Activated naive CD8-positive, alpha-beta T cell treated with anti-CD3 and anti-CD28 coated beads, Interleukin-2, amount 50 U/mL, for 16 hours (primary cell): ENCODE results near the gene SPAG16.
"Not testable (repeated sequence)": the region's sequence is repeated elsewhere in the genome, so short reads cannot be mapped to it uniquely, and the experiment has no call there.

Source experiments
- DNase-seq: peaks from one replicate; pipeline ENCODE4 v3.0.0-alpha.2; 2020; ENCODE audit warnings: low read depth, low spot score

SPAG16 gene

GRCh38 chr2:213271947-213272346 lies 12.3 kb upstream of the SPAG16 start:
- DNase-seq: no peak

GRCh38 chr2:213274143-213274542 lies 10.1 kb upstream of the SPAG16 start:
- DNase-seq: no peak

- DNase-seq: no peak
Measured at GRCh38 chr2:213275265-213275664, 9.0 kb upstream of the SPAG16 start.

- not testable (repeated sequence) for DNase-seq
Measured at GRCh38 chr2:213277134-213277533, 7.1 kb upstream of the SPAG16 start.

- no peak for DNase-seq
Measured at GRCh38 chr2:213279116-213279620, 5.1 kb upstream of the SPAG16 start.

- no peak for DNase-seq
Measured at GRCh38 chr2:213279971-213280370, 4.3 kb upstream of the SPAG16 start.

- no peak for DNase-seq
Measured at GRCh38 chr2:213281156-213281555, 3.1 kb upstream of the SPAG16 start.

GRCh38 chr2:213285404-213285803 lies 1.1 kb downstream of the SPAG16 start:
- no peak for DNase-seq

- no peak for DNase-seq
Measured at GRCh38 chr2:213286161-213286560, 1.9 kb downstream of the SPAG16 start.

GRCh38 chr2:213288913-213289700 lies 4.8 kb downstream of the SPAG16 start:
- DNase-seq: no peak

- no peak for DNase-seq
Measured at GRCh38 chr2:213290501-213290900, 6.2 kb downstream of the SPAG16 start.

- DNase-seq: no peak
Measured at GRCh38 chr2:213296270-213296669, 12.0 kb downstream of the SPAG16 start.

GRCh38 chr2:213306316-213306942 lies 22.2 kb downstream of the SPAG16 start:
- DNase-seq: no peak

- no peak for DNase-seq
Measured at GRCh38 chr2:213315168-213315876, 31.1 kb downstream of the SPAG16 start.

- DNase-seq: no peak
Measured at GRCh38 chr2:213316001-213316735, 31.9 kb downstream of the SPAG16 start.

- DNase-seq: no peak
Measured at GRCh38 chr2:213317929-213318328, 33.7 kb downstream of the SPAG16 start.

- no peak for DNase-seq
Measured at GRCh38 chr2:213320604-213321003, 36.3 kb downstream of the SPAG16 start.

GRCh38 chr2:213336253-213336770 lies 52.0 kb downstream of the SPAG16 start:
- no peak for DNase-seq

GRCh38 chr2:213353419-213353818 lies 69.2 kb downstream of the SPAG16 start:
- no peak for DNase-seq

- no peak for DNase-seq
Measured at GRCh38 chr2:213376644-213377043, 92.4 kb downstream of the SPAG16 start.

- DNase-seq: not testable (repeated sequence)
Measured at GRCh38 chr2:213407027-213407426, 122.8 kb downstream of the SPAG16 start.
